HEK293 (cell line): ENCODE results near the gene MGAM2.

Experiments
- CTCF ChIA-PET: fragments of 350-600 bp; formaldehyde crosslinking; extraction: SDS; loops from one replicate; lab custom pipeline; 2021; ENCODE audit warnings: antibody characterized with exemption; lab: Yijun Ruan, JAX
- POLR2A ChIA-PET: fragments of 300-600 bp; formaldehyde crosslinking; extraction: SDS; loops from one replicate; lab custom pipeline; 2020; ENCODE audit warnings: antibody characterized with exemption, inconsistent platforms; lab: Yijun Ruan, JAX
- H3K27ac ChIP-seq: fragments of 200-500 bp; sonication (Bioruptor generic); 2 replicates; pipeline ENCODE4 v1.5.1; 2014; ENCODE audit warnings: low read depth, low read length, control low read depth, inconsistent platforms; ENCODE audit errors: extremely low read depth
- H3K36me3 ChIP-seq, 2 experiments: fragments of 200-500 bp in 1 of 2; sonication (Bioruptor generic) in 1 of 2; 1 replicate in 1 of 2; 2 replicates in 1 of 2; pipeline ENCODE4 v1.5.1; 2014 to 2017; ENCODE audit warnings: inconsistent platforms in 2 of 2, low read length in 2 of 2; ENCODE audit not compliant: control insufficient read depth in 2 of 2, insufficient read depth in 1 of 2
- H3K4me1 ChIP-seq: fragments of 200-500 bp; sonication (Bioruptor generic); 2 replicates; pipeline ENCODE4 v1.5.1; 2014; ENCODE audit warnings: mild to moderate bottlenecking, low read length, inconsistent platforms; ENCODE audit not compliant: control insufficient read depth, insufficient read depth
- H3K4me3 ChIP-seq: 2 replicates; pipeline ENCODE4 v1.5.1; 2011; ENCODE audit warnings: low read depth, mild to moderate bottlenecking, control low read depth, low read length, moderate library complexity
- H3K9me3 ChIP-seq: fragments of 200-500 bp; sonication (Bioruptor generic); 2 replicates; pipeline ENCODE4 v1.5.1; 2014; ENCODE audit warnings: low read depth, low read length, inconsistent platforms; ENCODE audit not compliant: control insufficient read depth, insufficient read depth
- CTCF ChIP-seq: fragments of 450-650 bp; formaldehyde crosslinking; IDR thresholded peaks from 2 replicates; pipeline ENCODE4 v1.5.1; 2016; ENCODE audit warnings: missing biosample characterization, missing genetic modification characterization
- MZF1 ChIP-seq: fragments of 450-650 bp; formaldehyde crosslinking; IDR thresholded peaks from 2 replicates; pipeline ENCODE4 v1.5.1; 2017; ENCODE audit warnings: missing biosample characterization, missing genetic modification characterization, borderline replicate concordance
- PRDM1 ChIP-seq: fragments of 450-650 bp; formaldehyde crosslinking; IDR thresholded peaks from 2 replicates; pipeline ENCODE4; 2016; ENCODE audit warnings: missing biosample characterization, missing genetic modification characterization
- PRDM6 ChIP-seq: fragments of 450-650 bp; formaldehyde crosslinking; IDR thresholded peaks from 2 replicates; pipeline ENCODE4 v1.5.1; 2017; ENCODE audit warnings: missing biosample characterization, missing genetic modification characterization
- SALL2 ChIP-seq: fragments of 450-650 bp; formaldehyde crosslinking; IDR thresholded peaks from 2 replicates; pipeline ENCODE4 v1.5.0; 2017; ENCODE audit warnings: missing biosample characterization, mild to moderate bottlenecking, missing genetic modification characterization, borderline replicate concordance
- ZEB2 ChIP-seq: fragments of 450-650 bp; formaldehyde crosslinking; IDR thresholded peaks from 2 replicates; pipeline ENCODE4 v1.5.1; 2016; ENCODE audit warnings: missing biosample characterization, missing genetic modification characterization
- ZFHX2 ChIP-seq: fragments of 450-650 bp; formaldehyde crosslinking; conservative IDR thresholded peaks from 2 replicates; pipeline ENCODE4 v1.5.1; 2016; ENCODE audit warnings: missing biosample characterization, missing genetic modification characterization
- ZNF112 ChIP-seq: fragments of 450-650 bp; formaldehyde crosslinking; IDR thresholded peaks from 2 replicates; pipeline ENCODE4 v1.5.0; 2017; ENCODE audit warnings: missing biosample characterization, missing genetic modification characterization
- ZNF2 ChIP-seq: fragments of 450-650 bp; formaldehyde crosslinking; IDR thresholded peaks from 2 replicates; pipeline ENCODE4 v1.5.1; 2016; ENCODE audit warnings: missing biosample characterization, missing genetic modification characterization
- ZNF26 ChIP-seq: fragments of 450-650 bp; formaldehyde crosslinking; IDR thresholded peaks from 2 replicates; pipeline ENCODE4 v1.5.1; 2016; ENCODE audit warnings: missing biosample characterization, missing genetic modification characterization
- ZNF513 ChIP-seq: fragments of 450-650 bp; IDR thresholded peaks from 2 replicates; pipeline ENCODE4 v1.5.1; 2018; ENCODE audit warnings: missing biosample characterization, missing genetic modification characterization
- ZNF560 ChIP-seq: fragments of 450-650 bp; formaldehyde crosslinking; IDR thresholded peaks from 2 replicates; pipeline ENCODE4 v1.5.1; 2017; ENCODE audit warnings: missing biosample characterization, missing genetic modification characterization, borderline replicate concordance
- ZNF654 ChIP-seq: fragments of 450-650 bp; formaldehyde crosslinking; IDR thresholded peaks from 2 replicates; pipeline ENCODE4 v1.5.1; 2016; ENCODE audit warnings: low read depth, missing biosample characterization, missing genetic modification characterization
- ZNF701 ChIP-seq: fragments of 450-650 bp; formaldehyde crosslinking; IDR thresholded peaks from 2 replicates; pipeline ENCODE4 v1.5.1; 2016; ENCODE audit warnings: missing biosample characterization, missing genetic modification characterization
- TF ChIP-seq, protein P1 (sequence below): fragments of 450-650 bp; formaldehyde crosslinking; IDR thresholded peaks from 2 replicates; pipeline ENCODE4 v1.5.1; 2016; ENCODE audit warnings: missing biosample characterization, missing genetic modification characterization, borderline replicate concordance

Gene MGAM2

GRCh38 chr7:142188154-142188553 lies 76.6 kb downstream of the MGAM2 start:
- POLR2A ChIA-PET: no interaction called here
- CTCF ChIA-PET: interaction anchor here (3.8 kb wide), 1 partner anchor 213 kb away, joined by 37 read pairs; the partner anchor contains the start of gene TAS2R38
- Histone ChIP-seq H3K4me3 (no peak overlapping the region), H3K9me3 (no peaks in the 10 kb centered on the region), H3K36me3 (no peaks in the 10 kb centered on the region), H3K27ac (no peak overlapping the region), H3K4me1 (no peaks in the 10 kb centered on the region)
- TF ChIP-seq ZFHX2 (tag by site-specific recombination): no peak
- no peak for TF ChIP-seq ZNF26
- no peak for TF ChIP-seq ZNF513 (tag by site-specific recombination)
- TF ChIP-seq ZNF112 (tag by site-specific recombination): no peak
- no peak for TF ChIP-seq MZF1
- no peak for TF ChIP-seq ZNF701 (tag by site-specific recombination)
- no peak for TF ChIP-seq ZNF2 (tag by site-specific recombination)
- TF ChIP-seq SALL2 (tag by site-specific recombination): no peak
- TF ChIP-seq, protein P1, sequence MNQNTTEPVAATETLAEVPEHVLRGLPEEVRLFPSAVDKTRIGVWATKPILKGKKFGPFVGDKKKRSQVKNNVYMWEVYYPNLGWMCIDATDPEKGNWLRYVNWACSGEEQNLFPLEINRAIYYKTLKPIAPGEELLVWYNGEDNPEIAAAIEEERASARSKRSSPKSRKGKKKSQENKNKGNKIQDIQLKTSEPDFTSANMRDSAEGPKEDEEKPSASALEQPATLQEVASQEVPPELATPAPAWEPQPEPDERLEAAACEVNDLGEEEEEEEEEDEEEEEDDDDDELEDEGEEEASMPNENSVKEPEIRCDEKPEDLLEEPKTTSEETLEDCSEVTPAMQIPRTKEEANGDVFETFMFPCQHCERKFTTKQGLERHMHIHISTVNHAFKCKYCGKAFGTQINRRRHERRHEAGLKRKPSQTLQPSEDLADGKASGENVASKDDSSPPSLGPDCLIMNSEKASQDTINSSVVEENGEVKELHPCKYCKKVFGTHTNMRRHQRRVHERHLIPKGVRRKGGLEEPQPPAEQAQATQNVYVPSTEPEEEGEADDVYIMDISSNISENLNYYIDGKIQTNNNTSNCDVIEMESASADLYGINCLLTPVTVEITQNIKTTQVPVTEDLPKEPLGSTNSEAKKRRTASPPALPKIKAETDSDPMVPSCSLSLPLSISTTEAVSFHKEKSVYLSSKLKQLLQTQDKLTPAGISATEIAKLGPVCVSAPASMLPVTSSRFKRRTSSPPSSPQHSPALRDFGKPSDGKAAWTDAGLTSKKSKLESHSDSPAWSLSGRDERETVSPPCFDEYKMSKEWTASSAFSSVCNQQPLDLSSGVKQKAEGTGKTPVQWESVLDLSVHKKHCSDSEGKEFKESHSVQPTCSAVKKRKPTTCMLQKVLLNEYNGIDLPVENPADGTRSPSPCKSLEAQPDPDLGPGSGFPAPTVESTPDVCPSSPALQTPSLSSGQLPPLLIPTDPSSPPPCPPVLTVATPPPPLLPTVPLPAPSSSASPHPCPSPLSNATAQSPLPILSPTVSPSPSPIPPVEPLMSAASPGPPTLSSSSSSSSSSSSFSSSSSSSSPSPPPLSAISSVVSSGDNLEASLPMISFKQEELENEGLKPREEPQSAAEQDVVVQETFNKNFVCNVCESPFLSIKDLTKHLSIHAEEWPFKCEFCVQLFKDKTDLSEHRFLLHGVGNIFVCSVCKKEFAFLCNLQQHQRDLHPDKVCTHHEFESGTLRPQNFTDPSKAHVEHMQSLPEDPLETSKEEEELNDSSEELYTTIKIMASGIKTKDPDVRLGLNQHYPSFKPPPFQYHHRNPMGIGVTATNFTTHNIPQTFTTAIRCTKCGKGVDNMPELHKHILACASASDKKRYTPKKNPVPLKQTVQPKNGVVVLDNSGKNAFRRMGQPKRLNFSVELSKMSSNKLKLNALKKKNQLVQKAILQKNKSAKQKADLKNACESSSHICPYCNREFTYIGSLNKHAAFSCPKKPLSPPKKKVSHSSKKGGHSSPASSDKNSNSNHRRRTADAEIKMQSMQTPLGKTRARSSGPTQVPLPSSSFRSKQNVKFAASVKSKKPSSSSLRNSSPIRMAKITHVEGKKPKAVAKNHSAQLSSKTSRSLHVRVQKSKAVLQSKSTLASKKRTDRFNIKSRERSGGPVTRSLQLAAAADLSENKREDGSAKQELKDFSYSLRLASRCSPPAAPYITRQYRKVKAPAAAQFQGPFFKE (tag by site-specific recombination): no peak
- TF ChIP-seq ZEB2 (tag by site-specific recombination): no peak

DNA sequence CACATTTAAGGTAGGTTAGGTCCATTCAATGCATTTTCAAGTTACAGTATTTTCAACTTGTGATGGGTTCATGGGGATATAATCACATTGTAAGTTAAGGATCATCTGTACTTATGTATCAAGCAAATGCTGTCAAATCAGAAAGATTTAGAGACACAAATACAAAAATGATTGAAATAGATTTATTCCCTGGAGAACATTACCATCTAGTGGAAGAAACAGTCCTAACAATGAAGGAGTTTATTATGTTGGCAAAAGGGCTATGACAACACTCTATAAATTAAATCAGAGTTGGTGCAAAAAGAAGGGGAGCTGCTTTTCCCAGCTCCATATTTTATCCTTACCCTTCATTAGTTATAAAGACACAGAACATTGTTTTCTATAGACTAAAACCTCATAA lies 77.3 kb downstream of the MGAM2 start:
- H3K4me3 ChIP-seq: no peak overlapping the region
- H3K27ac ChIP-seq: no peak overlapping the region
- no peaks in the 10 kb centered on the region for H3K36me3 ChIP-seq
- H3K4me1 ChIP-seq: no peaks in the 10 kb centered on the region
- no peak for TF ChIP-seq PRDM6 (tag by site-specific recombination)
- TF ChIP-seq PRDM1 (tag by site-specific recombination): no peak
- TF ChIP-seq ZNF560 (tag by site-specific recombination): no peak
- TF ChIP-seq ZNF654 (tag by site-specific recombination): peak; percentile 42
- TF ChIP-seq CTCF (tag by site-specific recombination): 0 out of 2 replicates have a peak, but pooled peaks have one; percentile 23
- ChIA-PET POLR2A (no interaction called here), CTCF (interaction anchor here (0.5 to 1.3 kb wide), 5 partner anchors 10 to 580 kb away, joined by 3 to 16 read pairs (median 3); no protein-coding TSS in a partner anchor)
- H3K9me3 ChIP-seq: no peaks in the 10 kb centered on the region
